HCT116 (cell line): ENCODE data around the gene SLC25A10. TPM values are rescaled to one million over a fixed set of nuclear protein-coding genes. Genes with fewer than 3 reads are reported as not detected.
A peak's percentile ranks its signal among the peaks of the same experiment; 100 is the strongest.

Experiments
- ATAC-seq: fragments of 200-7000 bp; cut with Tn5 transposase; 2 replicates; pipeline ENCODE4 v1.9.1; 2020; ENCODE audit warnings: mild to moderate bottlenecking, moderate library complexity
- BruUV-seq: library from RNA; stranded (reverse); fragments of 400-500 nt; replicated peaks from 2 replicates; lab custom pipeline; 2021; lab: Mats Ljungman, UMichigan
- CTCF ChIA-PET: fragments of 300-600 bp; sonication (Branson Sonifier 250); formaldehyde crosslinking; loops from one replicate; lab custom pipeline; 2021; ENCODE audit warnings: antibody characterized with exemption; lab: Charles Lee
- POLR2A ChIA-PET: fragments of 300-600, 350-600 bp; sonication (Branson Sonifier 250); formaldehyde crosslinking; loops from one replicate; lab custom pipeline; 2021; ENCODE audit warnings: antibody characterized with exemption; lab: Charles Lee
- RAD21 ChIA-PET, 2 experiments: fragments of 300-600 bp; sonication (Branson Sonifier 250); formaldehyde crosslinking; loops; one replicate each; lab custom pipeline; 2023; ENCODE audit warnings: low total read pairs in 2 of 2; ENCODE audit not compliant: uncharacterized antibody in 2 of 2, unreplicated experiment in 2 of 2, low non-redundant PET in 1 of 2; lab: Charles Lee
- DNase-seq: peaks from one replicate; pipeline ENCODE4 v3.0.0-alpha.2; 2010; ENCODE audit warnings: low read depth, low spot score
- H2AFZ ChIP-seq: fragments of 200-600 bp; shearing (Covaris generic), sonication (generic); 2 replicates; pipeline ENCODE4 v1.6.1; 2017; ENCODE audit warnings: low read depth, mixed run types, mixed read lengths, antibody characterized with exemption, low read length; ENCODE audit not compliant: poor library complexity, severe bottlenecking
- H3K27ac ChIP-seq: 2 replicates; pipeline ENCODE4 v1.5.1; 2012; ENCODE audit warnings: low read depth, low read length
- H3K27me3 ChIP-seq: fragments of 200-600 bp; sonication (generic); 2 replicates; pipeline ENCODE4 v1.6.1; 2016; ENCODE audit warnings: mixed run types, low read length, mixed read lengths; ENCODE audit not compliant: insufficient read depth
- H3K36me3 ChIP-seq, 2 experiments: fragments of 200-500 bp in 1 of 2; fragments of 200-600 bp in 1 of 2; sonication (Bioruptor generic) in 1 of 2; sonication (generic) in 1 of 2; 2 replicates each; pipeline versions ENCODE4 v1.5.1 to v1.6.1; 2014 to 2016; ENCODE audit warnings: low read length in 2 of 2, inconsistent platforms in 1 of 2, mixed read lengths in 1 of 2, mixed run types in 1 of 2; ENCODE audit not compliant: insufficient read depth in 2 of 2, control insufficient read depth in 1 of 2
- H3K4me1 ChIP-seq, 2 experiments: fragments of 200-600 bp in 1 of 2; sonication (generic) in 1 of 2; 2 replicates each; pipeline versions ENCODE4 v1.5.1 to v1.6.1; 2012 to 2017; ENCODE audit warnings: low read length in 2 of 2, inconsistent platforms in 1 of 2, mild to moderate bottlenecking in 1 of 2, mixed read lengths in 1 of 2, mixed run types in 1 of 2, moderate library complexity in 1 of 2; ENCODE audit not compliant: insufficient read depth in 2 of 2, control insufficient read depth in 1 of 2
- H3K4me2 ChIP-seq: fragments of 200-600 bp; sonication (generic); 2 replicates; pipeline ENCODE4 v1.6.1; 2017; ENCODE audit warnings: mixed run types, low read length, mixed read lengths
- H3K4me3 ChIP-seq, 2 experiments: fragments of 200-600 bp in 1 of 2; sonication (generic) in 1 of 2; replicated peaks in 1 of 2; 2 replicates each; pipeline ENCODE4 v1.5.1; 2011 to 2016; ENCODE audit warnings: low read length in 2 of 2, control low read depth in 1 of 2, low read depth in 1 of 2, mild to moderate bottlenecking in 1 of 2, mixed read lengths in 1 of 2, mixed run types in 1 of 2
- H3K79me2 ChIP-seq: fragments of 200-600 bp; sonication (generic); 2 replicates; pipeline ENCODE4 v1.6.1; 2017; ENCODE audit warnings: mild to moderate bottlenecking, mixed run types, low read length, moderate library complexity, mixed read lengths; ENCODE audit not compliant: insufficient read depth
- H3K9ac ChIP-seq: fragments of 200-600 bp; sonication (generic); 2 replicates; pipeline ENCODE4 v1.6.1; 2016; ENCODE audit warnings: low read length, mixed read lengths
- H3K9me2 ChIP-seq: fragments of 200-600 bp; sonication (generic), shearing (Covaris generic); 2 replicates; pipeline ENCODE4 v1.6.1; 2017; ENCODE audit warnings: mixed run types, mild to moderate bottlenecking, moderate library complexity; ENCODE audit not compliant: insufficient read depth
- H3K9me3 ChIP-seq, 2 experiments: fragments of 200-500 bp in 1 of 2; fragments of 200-600 bp in 1 of 2; sonication (Bioruptor generic) in 1 of 2; sonication (generic) in 1 of 2; 2 replicates each; pipeline ENCODE4 v1.6.1; 2014 to 2017; ENCODE audit warnings: low read length in 2 of 2, mixed read lengths in 2 of 2, inconsistent platforms in 1 of 2, low read depth in 1 of 2, mild to moderate bottlenecking in 1 of 2, mixed run types in 1 of 2, moderate library complexity in 1 of 2; ENCODE audit not compliant: control insufficient read depth in 1 of 2, insufficient read depth in 1 of 2
- H4K20me1 ChIP-seq: fragments of 200-600 bp; sonication (generic), shearing (Covaris generic); 2 replicates; pipeline ENCODE4 v1.6.1; 2017; ENCODE audit warnings: mixed run types, mild to moderate bottlenecking, moderate library complexity; ENCODE audit not compliant: insufficient read depth
- CBX3 ChIP-seq: IDR thresholded peaks from 2 replicates; pipeline ENCODE4 v1.6.1; 2012; ENCODE audit warnings: low read depth
- CEBPB ChIP-seq: IDR thresholded peaks from 2 replicates; pipeline ENCODE4 v1.6.1; 2012; ENCODE audit warnings: low read depth
- JUND ChIP-seq: IDR thresholded peaks from 2 replicates; pipeline ENCODE4 v1.6.1; 2012
- POLR2AphosphoS5 ChIP-seq: IDR thresholded peaks from 2 replicates; pipeline ENCODE4 v1.6.1; 2011; ENCODE audit warnings: mild to moderate bottlenecking, low read depth, low read length, moderate library complexity
- RAD21 ChIP-seq: IDR thresholded peaks from 2 replicates; pipeline ENCODE4 v1.6.1; 2012; ENCODE audit warnings: low read depth, mild to moderate bottlenecking
- YY1 ChIP-seq: IDR thresholded peaks from 2 replicates; pipeline ENCODE4 v1.6.1; 2011; ENCODE audit warnings: low read length, low read depth, moderate library complexity, mild to moderate bottlenecking; ENCODE audit not compliant: insufficient replicate concordance; ENCODE audit errors: extremely low read depth
- intact Hi-C: fragments of 100-400 bp; cut with micrococcal nuclease; formaldehyde crosslinking; loops from 2 replicates; pipeline ENCODE4 v1.10.0; 2022
- total RNA-seq: library from RNA; stranded (reverse); gene quantifications from one replicate; pipeline ENCODE4 v1.2.1, GENCODE V29; 2021; ENCODE audit not compliant: unreplicated experiment
- TF ChIP-seq, protein P1 (sequence below): IDR thresholded peaks from 2 replicates; pipeline ENCODE4 v1.6.1; 2011; ENCODE audit warnings: mild to moderate bottlenecking, low read length, moderate library complexity; ENCODE audit not compliant: insufficient replicate concordance; ENCODE audit errors: extremely low read depth

Gene SLC25A10
- total RNA-seq, 1 experiment from 2014 or later: 70.8 TPM

DNA sequence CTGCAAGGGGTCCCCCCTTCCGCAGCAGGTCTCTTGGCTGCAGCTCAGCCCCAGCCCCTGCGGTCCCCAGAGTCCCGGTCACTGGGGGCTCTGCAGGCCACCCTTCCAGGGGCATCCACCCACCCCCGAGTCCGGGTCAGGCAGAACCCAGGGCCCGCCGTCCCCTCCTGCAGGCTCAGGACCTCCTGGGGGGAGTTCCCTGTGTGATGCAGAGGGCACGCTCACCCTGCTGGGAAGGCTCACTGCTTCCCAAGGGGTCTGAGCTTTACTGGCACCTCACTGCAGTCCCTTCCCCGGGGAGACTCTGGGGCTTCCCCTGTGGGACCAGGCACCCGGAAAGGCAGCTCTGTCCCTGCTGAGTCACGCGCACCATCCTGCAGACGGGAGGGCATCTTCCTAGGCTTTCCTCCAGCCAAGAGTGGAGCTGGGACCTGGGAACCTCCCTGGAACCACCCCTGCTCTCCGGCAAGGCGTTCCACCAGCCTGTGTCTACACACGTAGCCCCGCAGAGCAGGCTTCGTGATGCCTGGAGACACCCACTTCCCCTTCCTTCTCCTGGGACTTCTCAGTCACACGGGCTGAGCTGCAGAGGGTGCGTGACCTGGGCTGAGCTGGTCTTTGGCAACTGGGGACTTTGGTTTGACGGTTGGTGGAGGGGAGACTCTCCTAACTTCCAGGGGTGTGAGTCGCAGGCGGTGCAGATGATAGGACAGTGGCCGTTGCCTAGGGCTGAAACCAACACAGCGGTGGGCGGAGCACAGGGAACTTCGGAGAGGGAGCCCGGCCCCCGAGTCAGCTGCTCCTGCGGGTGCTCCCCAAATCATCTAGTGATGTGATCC is 23.4 kb downstream of the SLC25A10 start:
- ATAC-seq (peak; percentile 77), DNase-seq (no peak)
- no peaks in the 10 kb centered on the region for H3K79me2 ChIP-seq
- no peaks in the 10 kb centered on the region for H3K27me3 ChIP-seq
- TF ChIP-seq YY1 (no peak), CEBPB (no peak), RAD21 (no peak), CBX3 (no peak), JUND (no peak), POLR2AphosphoS5 (no peak)
- TF ChIP-seq, protein P1, sequence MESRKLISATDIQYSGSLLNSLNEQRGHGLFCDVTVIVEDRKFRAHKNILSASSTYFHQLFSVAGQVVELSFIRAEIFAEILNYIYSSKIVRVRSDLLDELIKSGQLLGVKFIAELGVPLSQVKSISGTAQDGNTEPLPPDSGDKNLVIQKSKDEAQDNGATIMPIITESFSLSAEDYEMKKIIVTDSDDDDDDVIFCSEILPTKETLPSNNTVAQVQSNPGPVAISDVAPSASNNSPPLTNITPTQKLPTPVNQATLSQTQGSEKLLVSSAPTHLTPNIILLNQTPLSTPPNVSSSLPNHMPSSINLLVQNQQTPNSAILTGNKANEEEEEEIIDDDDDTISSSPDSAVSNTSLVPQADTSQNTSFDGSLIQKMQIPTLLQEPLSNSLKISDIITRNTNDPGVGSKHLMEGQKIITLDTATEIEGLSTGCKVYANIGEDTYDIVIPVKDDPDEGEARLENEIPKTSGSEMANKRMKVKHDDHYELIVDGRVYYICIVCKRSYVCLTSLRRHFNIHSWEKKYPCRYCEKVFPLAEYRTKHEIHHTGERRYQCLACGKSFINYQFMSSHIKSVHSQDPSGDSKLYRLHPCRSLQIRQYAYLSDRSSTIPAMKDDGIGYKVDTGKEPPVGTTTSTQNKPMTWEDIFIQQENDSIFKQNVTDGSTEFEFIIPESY: no peak
- no TSS peak for BruUV-seq
- H3K4me2 ChIP-seq: peak overlapping the region; percentile 87
- H3K9me2 ChIP-seq: no peaks in the 10 kb centered on the region
- intact Hi-C loops: no loop called here
- H3K9me3 ChIP-seq: no peaks in the 10 kb centered on the region
- ChIA-PET CTCF (interaction anchor here (0.8 to 2.0 kb wide), 8 partner anchors 8 to 288 kb away, joined by 3 to 6 read pairs (median 3); partner anchors contain the start of genes CENPX, LRRC45 and MRPL12), POLR2A (interaction anchor here (0.5 to 1.4 kb wide), 4 partner anchors 13 to 134 kb away, joined by 3 to 7 read pairs (median 4); partner anchors contain the start of gene MCRIP1), RAD21 (interaction anchor here in 1 of 2 experiments (1.1 kb wide), 1 partner anchor 98 kb away, joined by 4 read pairs; the partner anchor contains the start of gene MCRIP1)
- H2AFZ ChIP-seq: peak overlapping the region; percentile 84
- H3K9ac ChIP-seq: peak overlapping the region; percentile 42
- peak overlapping the region; percentile 42 to 55 for H3K4me3 ChIP-seq
- H4K20me1 ChIP-seq: no peaks in the 10 kb centered on the region
- peak overlapping the region; percentile 53 for H3K27ac ChIP-seq
- H3K4me1 ChIP-seq: peaks cover 23 to 30% of the 10 kb centered on the region in 2 experiments
- H3K36me3 ChIP-seq: no peaks in the 10 kb centered on the region
